Natural killer cell (primary cell): ENCODE data around the gene SLC44A4. TPM values are rescaled to one million over a fixed set of nuclear protein-coding genes. Genes with fewer than 3 reads are reported as not detected.
"Not testable (repeated sequence)": the region's sequence is repeated elsewhere in the genome, so short reads cannot be mapped to it uniquely, and the experiment has no call there.

ENCODE experiments used
- ATAC-seq, 3 donors: fragments of 150-1000 bp in 2 of 3; fragments of 200-7000 bp in 1 of 3; cut with Tn5 transposase; 1 replicate in 1 of 3; 2 replicates in 2 of 3; pipeline ENCODE4 v1.10.0; 2021; ENCODE audit warnings: mild to moderate bottlenecking in 2 of 3, moderate library complexity in 2 of 3
- DNase-seq, 2 donors: peaks; one replicate each; pipeline versions ENCODE4 v3.0.0 to v3.0.0-alpha.2; 2013 to 2021; ENCODE audit warnings: mixed read lengths in 1 of 2
- H3K27ac ChIP-seq: one replicate; pipeline ENCODE4 v1.5.1; 2013; ENCODE audit warnings: mild to moderate bottlenecking, low read length
- H3K27me3 ChIP-seq: one replicate; pipeline ENCODE4 v1.6.1; 2013; ENCODE audit warnings: low read length; ENCODE audit not compliant: control insufficient read depth, insufficient read depth
- H3K36me3 ChIP-seq: one replicate; pipeline ENCODE4 v1.6.1; 2013; ENCODE audit warnings: low read length; ENCODE audit not compliant: control insufficient read depth, insufficient read depth
- H3K4me1 ChIP-seq: one replicate; pipeline ENCODE4 v1.6.1; 2013; ENCODE audit warnings: low read length; ENCODE audit not compliant: control insufficient read depth, insufficient read depth
- H3K4me3 ChIP-seq: one replicate; pipeline ENCODE4 v1.5.1; 2013; ENCODE audit warnings: low read length
- H3K9me3 ChIP-seq: one replicate; pipeline ENCODE4 v1.6.1; 2013; ENCODE audit warnings: low read length; ENCODE audit not compliant: control insufficient read depth, insufficient read depth
- H3K27ac Mint-ChIP-seq, 2 donors: one replicate each; pipeline ENCODE4 v1.8.0; 2022; ENCODE audit warnings: mild to moderate bottlenecking in 2 of 2, mixed read lengths in 2 of 2, moderate library complexity in 1 of 2
- H3K27me3 Mint-ChIP-seq, 2 donors: one replicate each; pipeline ENCODE4 v1.8.0; 2022; ENCODE audit warnings: low read depth in 2 of 2, mixed read lengths in 2 of 2
- H3K36me3 Mint-ChIP-seq: one replicate; pipeline ENCODE4 v1.8.0; 2022; ENCODE audit warnings: mixed read lengths
- H3K4me1 Mint-ChIP-seq, 2 donors: one replicate each; pipeline ENCODE4 v1.8.0; 2022; ENCODE audit warnings: mixed read lengths in 2 of 2
- H3K4me3 Mint-ChIP-seq: one replicate; pipeline ENCODE4 v1.8.0; 2022; ENCODE audit warnings: mild to moderate bottlenecking, moderate library complexity, mixed read lengths
- H3K9me3 Mint-ChIP-seq, 2 donors: one replicate each; pipeline ENCODE4 v1.8.0; 2022; ENCODE audit warnings: mixed read lengths in 2 of 2
- CTCF ChIP-seq: fragments of 200-600 bp; IDR thresholded peaks from one replicate; pipeline ENCODE4 v1.8.0; 2022; ENCODE audit warnings: antibody characterized with exemption
- WGBS: methylation state at CpG from one replicate; pipeline ENCODE4 v1.1.7; 2013; ENCODE audit warnings: missing lambda C conversion rate; ENCODE audit not compliant: insufficient coverage; 5-methylcytosine and 5-hydroxymethylcytosine counted together
- intact Hi-C: fragments of 100-400 bp; cut with micrococcal nuclease; formaldehyde crosslinking; loops from one replicate; pipeline ENCODE4 v1.14.2; 2022
- total RNA-seq, 4 donors: library from RNA; stranded (reverse); fragments of 120-200 nt in 1 of 4; gene quantifications; one replicate each; pipeline versions ENCODE4 v1.2.3 to v1.2.4, GENCODE V29; 2013 to 2022

Gene SLC44A4
- total RNA-seq, 3 donors from 2014 or later (not counting 1 experiment from before 2014, with no cell fraction given) = 0.48 TPM; not detected in 2

DNA sequence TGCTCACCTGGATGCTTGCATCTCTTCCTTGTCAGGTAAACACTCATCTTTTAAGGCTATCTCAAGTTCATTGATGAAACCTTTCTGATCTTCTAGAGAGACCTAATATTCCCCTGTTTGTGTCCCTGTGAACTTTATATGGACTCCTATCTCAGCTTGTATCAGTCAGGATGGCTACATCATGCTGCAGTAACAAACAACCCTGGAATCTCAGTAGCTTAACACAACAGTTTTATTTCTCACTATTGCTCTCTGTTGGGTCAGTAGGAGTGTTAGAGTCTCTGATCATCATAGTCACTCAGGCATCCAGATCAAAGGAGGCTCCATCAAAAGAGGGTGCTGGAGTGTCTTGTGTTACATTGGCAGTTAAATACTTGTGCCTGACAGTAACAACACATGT lies 36.6 kb upstream of the SLC44A4 start:
- TF ChIP-seq CTCF = no peak
- Histone ChIP-seq H3K27me3 (no peaks in the 10 kb centered on the region), H3K9me3 (no peaks in the 10 kb centered on the region), H3K4me1 (no peaks in the 10 kb centered on the region), H3K4me3 (no peak overlapping the region), H3K36me3 (no peaks in the 10 kb centered on the region), H3K27ac (no peak overlapping the region)
- peaks cover 7 to 10% of the 10 kb centered on the region in 2 donors for H3K27me3 Mint-ChIP-seq
- H3K4me3 Mint-ChIP-seq = no peak overlapping the region
- DNase-seq = no peak
- no peak for ATAC-seq
- no peaks in the 10 kb centered on the region for H3K4me1 Mint-ChIP-seq
- intact Hi-C loops = no loop called here
- no peak overlapping the region for H3K27ac Mint-ChIP-seq
- no peaks in the 10 kb centered on the region for H3K36me3 Mint-ChIP-seq
- H3K9me3 Mint-ChIP-seq = no peaks in the 10 kb centered on the region

- Mint-ChIP-seq H3K27me3 (peaks cover 7 to 10% of the 10 kb centered on the region in 2 donors), H3K4me1 (no peaks in the 10 kb centered on the region), H3K9me3 (no peaks in the 10 kb centered on the region), H3K27ac (no peak overlapping the region), H3K4me3 (no peak overlapping the region), H3K36me3 (no peaks in the 10 kb centered on the region)
- TF ChIP-seq CTCF = no peak
- no peaks in the 10 kb centered on the region for H3K36me3 ChIP-seq
- no peak overlapping the region for H3K4me3 ChIP-seq
- H3K27me3 ChIP-seq = no peaks in the 10 kb centered on the region
- peaks cover 5% of the 10 kb centered on the region for H3K4me1 ChIP-seq
- intact Hi-C loops = no loop called here
- DNase-seq = no peak
- no peak overlapping the region for H3K27ac ChIP-seq
- H3K9me3 ChIP-seq = no peaks in the 10 kb centered on the region
- WGBS = 87% methylated on average over 11 of the region's 11 CpGs
- no peak for ATAC-seq
Observed at GRCh38 chr6:31911826-31912585, 33.2 kb upstream of the SLC44A4 start.

DNA sequence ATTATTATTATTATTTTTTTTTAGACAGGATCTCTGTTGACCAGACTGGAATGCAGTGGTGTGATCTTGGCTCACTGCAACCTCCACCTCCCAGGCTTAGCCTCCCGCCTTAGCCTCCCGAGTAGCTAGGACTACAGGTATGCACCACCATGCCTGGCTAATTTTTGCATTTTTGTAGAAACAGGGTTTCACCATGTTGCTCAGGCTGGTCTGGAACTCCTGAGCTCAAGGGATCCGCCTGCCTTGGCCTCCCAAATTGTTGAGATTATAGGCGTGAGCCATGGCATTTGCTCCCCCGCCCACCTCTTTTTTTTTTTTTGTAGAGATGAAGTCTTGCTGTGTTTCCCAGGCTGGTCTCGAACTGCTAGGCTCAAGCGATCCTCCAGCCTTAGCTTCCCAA lies 30.5 kb upstream of the SLC44A4 start:
- H3K36me3 ChIP-seq, H3K36me3 Mint-ChIP-seq, H3K4me3 Mint-ChIP-seq, H3K27me3 Mint-ChIP-seq, H3K4me1 ChIP-seq, ATAC-seq, H3K27ac ChIP-seq, DNase-seq, H3K27ac Mint-ChIP-seq, H3K4me3 ChIP-seq, H3K9me3 ChIP-seq, H3K9me3 Mint-ChIP-seq, H3K4me1 Mint-ChIP-seq, intact Hi-C loops, H3K27me3 ChIP-seq: not testable (repeated sequence)
- 93% methylated on average over 7 of the region's 7 CpGs for WGBS

DNA sequence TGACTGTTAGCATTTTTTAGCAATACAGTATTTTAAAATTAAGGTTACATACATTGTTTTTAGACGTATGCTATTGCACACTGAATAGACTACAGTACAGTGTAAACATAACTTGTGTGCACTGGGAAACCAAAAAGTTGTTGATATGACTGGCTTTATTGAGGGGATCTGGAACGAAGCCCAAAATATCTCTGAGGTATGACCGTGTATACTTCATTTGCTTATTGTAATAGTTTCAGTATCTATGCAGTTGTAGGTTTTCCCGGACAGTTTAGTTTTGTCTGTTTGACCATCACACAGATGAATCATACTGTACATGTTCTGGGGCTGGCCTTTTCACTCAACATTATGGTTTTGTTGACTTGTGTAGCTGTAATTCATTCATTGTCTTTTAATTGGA lies 30.0 kb upstream of the SLC44A4 start:
- no peak for ATAC-seq
- intact Hi-C loops = no loop called here

GRCh38 chr6:31908255-31908654 lies 29.5 kb upstream of the SLC44A4 start:
- H3K4me3 Mint-ChIP-seq, H3K4me1 Mint-ChIP-seq, H3K9me3 Mint-ChIP-seq, intact Hi-C loops, H3K27me3 Mint-ChIP-seq, H3K4me1 ChIP-seq, ATAC-seq, H3K36me3 Mint-ChIP-seq, H3K27ac Mint-ChIP-seq, DNase-seq, H3K9me3 ChIP-seq, H3K4me3 ChIP-seq, H3K36me3 ChIP-seq, H3K27me3 ChIP-seq, H3K27ac ChIP-seq: not testable (repeated sequence)
- whole genome bisulfite sequencing = 97% methylated on average over 3 of the region's 5 CpGs

More for the DNA sequence above, 30.0 kb upstream of the SLC44A4 start:
- Histone ChIP-seq H3K9me3 (no peaks in the 10 kb centered on the region), H3K27me3 (no peaks in the 10 kb centered on the region), H3K4me3 (no peak overlapping the region), H3K4me1 (peaks cover 5% of the 10 kb centered on the region), H3K27ac (no peak overlapping the region), H3K36me3 (no peaks in the 10 kb centered on the region)
- Mint-ChIP-seq H3K27me3 (peaks cover 0 to 8% of the 10 kb centered on the region in 2 donors), H3K36me3 (no peaks in the 10 kb centered on the region), H3K9me3 (no peaks in the 10 kb centered on the region), H3K4me3 (no peak overlapping the region), H3K27ac (no peak overlapping the region), H3K4me1 (no peaks in the 10 kb centered on the region)
- WGBS = 73% methylated on average over 3 of the region's 4 CpGs
- no peak for TF ChIP-seq CTCF
- DNase-seq = no peak
